HUDEP-2 (cell line): Measurements from ENCODE around the gene DGCR2.
"Not testable (repeated sequence)": the region's sequence is repeated elsewhere in the genome, so short reads cannot be mapped to it uniquely, and the experiment has no call there.

ENCODE experiments used
- DNase-seq, 76 experiments: peaks; one replicate each; lab custom pipeline; 2025; ENCODE audit not compliant: unreplicated experiment in 76 of 76; lab: John Stamatoyannopoulos, UW

DGCR2 gene

DNA sequence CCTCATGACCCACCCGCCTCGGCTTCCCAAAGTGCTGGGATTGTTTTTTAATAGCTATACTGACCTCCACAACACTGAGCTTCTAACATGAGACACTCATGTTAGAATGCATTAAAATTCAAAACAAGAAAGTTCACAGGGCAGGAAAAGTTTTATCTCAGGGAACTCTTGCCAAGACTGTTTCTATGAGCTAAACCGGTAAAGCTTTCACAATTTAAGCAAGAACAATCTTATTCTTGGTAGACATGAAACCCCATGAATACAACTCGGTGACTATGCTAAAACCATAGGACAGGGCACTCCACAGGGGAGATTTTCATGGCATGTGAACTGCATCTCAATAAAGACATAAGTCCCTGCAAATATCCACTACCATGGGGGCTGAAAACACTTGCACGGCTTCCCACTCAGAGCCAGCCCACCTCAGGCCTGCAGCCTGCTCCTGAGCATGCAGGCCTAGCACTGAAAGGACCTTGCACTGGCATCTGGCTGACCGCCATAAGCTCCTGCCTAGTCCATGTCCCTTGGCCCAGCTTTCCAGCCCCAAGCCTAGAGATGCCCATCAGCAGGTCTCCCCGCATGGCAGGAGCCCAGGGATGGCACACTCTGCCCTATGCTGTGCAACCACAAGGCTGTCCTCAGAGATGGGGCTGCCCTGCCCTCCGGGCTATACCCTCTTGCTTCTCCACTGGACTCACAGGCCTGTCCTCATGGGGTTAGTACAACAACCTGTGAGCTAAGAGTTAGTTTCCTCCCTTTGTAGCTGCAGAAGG is 58.4 kb downstream of the DGCR2 start:
- no peak for DNase-seq

DNA sequence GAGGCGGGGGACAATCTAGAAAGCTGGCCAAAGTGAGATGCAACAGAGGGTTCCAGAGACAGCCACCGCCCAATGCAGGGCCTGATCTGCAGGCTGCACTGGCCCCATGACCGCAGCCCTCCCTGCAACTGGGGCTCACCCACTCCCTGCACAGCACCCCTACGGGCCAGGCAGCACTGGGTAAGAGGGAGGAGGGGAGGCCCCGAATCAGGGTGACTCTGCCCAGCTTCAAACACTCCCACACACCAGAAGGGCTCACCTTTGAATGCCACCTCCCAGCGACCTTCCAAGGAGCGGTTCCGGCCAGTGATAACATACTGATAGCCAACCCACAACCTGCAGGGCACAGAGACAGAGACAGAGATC is 59.3 kb downstream of the DGCR2 start:
- DNase-seq: no peak

DNA sequence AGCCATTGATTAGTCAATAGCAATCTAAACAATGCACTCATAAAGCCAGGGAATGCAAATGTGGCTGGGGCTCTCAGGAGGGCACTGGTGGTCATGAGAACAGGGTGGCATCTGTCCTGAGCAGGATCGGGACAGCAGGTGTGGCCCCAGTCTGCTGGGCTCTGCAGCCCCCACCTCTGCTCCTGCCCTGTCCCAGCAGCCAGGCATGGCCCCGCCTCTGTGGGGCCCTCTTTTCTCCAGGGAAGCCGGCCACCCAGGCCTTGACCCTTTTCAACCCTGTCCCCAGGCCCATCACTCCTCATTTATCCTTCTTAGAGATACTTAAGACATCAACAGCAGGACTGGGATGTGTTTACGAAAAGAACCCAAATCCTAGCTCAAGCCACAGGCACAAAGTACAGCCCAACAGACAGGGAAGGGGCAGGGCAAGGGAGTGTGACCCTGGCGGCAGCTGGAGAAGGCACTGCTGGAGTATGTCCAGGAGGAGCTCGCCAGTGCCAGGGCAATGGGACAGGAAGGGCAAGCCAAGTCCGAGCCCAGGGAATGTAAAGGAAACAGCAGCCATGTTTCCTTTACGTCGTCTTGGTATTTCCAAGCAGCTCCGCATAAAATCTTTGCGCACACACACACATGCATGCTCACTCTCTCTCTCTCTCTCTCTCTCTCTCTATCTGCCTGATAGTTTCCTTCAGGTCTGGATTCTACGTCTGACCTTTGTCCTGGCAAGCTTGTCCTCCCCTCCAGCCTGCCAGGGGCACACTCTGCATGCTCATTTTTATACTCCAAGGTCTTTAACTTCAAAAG is 59.9 kb downstream of the DGCR2 start:
- DNase-seq: no peak

DNA sequence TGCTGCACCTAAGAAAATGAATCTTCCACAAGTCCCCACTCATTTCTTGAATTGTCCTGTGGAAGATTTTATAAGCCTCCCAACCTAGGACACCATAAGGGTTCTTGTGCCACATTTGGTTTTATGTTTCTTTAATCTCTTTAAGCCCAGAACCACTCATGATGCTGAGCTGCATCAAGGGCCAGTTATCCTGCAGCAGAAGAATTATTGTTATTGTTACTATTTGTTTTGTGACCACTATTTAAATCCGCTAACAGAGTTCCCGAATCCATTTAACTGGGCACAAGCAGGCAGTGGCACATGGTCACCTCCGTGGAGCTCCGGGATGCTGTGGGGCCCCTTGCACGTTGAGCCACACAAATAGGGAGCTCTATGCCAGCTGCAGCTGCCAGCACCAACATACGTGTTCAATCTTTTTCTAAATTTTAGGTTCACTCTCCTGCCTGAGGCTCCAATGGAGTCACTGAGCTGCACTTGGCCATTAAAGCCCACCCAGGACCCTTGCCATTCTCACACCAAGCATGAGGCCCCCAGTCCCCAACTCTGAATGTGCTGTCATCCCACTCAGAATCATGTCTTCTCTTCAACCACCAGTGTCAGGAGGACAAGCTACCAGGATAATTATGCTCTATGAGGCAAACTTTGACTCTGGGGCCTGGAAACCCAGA is 60.6 kb downstream of the DGCR2 start:
- DNase-seq: no peak

DNA sequence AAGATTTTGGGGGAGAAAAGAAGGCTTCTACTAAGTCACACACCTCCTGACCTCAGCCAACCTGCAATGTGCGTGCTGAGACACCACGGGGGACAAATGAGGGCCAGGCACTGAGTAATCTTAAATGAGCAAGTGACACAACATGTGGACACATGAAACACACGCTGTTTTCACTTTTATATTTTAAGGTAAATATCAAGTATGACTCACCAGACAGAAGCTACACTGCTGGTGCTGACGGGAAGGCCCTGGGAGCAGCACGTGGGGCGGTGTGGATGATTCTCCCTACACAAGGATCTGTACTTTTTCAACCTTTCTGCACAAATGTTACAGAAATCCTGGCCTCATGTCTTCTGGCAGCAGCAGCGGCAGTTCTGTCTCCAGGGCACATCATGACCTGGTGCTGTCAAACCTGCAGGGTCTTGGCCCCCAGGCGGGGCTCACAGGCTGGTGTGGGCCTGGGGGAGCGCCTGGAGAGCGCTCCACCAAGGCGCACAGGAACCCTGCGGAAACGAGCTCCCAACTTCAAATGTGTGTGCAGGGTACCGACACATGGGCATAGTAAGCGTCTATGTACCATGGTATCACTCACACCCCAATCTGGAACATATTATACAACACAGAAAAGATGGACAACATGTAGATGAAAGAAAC is 61.7 kb downstream of the DGCR2 start:
- no peak for DNase-seq

DNA sequence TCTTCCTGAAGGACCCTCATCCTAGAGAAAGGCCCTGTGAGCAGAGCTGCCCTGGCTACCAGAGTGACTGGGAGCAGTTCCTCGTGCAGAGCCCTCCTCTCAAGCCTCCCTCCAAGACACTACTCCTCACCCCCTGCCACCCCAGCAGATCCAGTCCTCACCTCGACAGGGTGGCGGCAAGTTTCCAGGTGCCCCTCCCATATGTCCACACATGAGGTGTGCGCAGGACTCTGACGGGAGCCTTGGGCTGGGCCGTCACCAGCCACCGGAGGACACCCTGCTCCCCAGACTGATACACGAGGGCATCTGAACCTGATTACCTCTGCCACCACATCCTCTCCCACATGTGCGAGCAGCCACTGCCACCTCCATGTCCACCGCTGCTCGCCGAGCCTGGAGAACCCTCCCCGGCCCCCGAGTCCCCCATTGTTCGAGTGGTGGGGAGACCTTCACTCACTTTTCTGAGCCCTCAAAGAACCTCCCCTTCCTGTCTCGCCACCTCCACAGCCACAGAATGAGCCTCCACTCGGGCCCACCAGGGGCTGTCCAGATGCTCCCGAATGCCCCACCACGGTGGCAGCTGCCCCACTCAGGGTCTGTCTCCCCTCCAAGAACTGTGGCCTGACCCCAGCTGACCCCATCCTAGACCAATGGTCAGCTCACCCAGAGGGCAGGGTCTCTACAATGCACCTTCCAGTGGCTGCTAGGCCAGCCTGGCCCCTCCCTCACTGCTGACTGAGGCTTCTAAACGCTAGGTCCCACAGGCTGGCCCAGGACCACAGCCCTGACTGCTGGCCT is 62.5 kb downstream of the DGCR2 start:
- DNase-seq: no peak

DNA sequence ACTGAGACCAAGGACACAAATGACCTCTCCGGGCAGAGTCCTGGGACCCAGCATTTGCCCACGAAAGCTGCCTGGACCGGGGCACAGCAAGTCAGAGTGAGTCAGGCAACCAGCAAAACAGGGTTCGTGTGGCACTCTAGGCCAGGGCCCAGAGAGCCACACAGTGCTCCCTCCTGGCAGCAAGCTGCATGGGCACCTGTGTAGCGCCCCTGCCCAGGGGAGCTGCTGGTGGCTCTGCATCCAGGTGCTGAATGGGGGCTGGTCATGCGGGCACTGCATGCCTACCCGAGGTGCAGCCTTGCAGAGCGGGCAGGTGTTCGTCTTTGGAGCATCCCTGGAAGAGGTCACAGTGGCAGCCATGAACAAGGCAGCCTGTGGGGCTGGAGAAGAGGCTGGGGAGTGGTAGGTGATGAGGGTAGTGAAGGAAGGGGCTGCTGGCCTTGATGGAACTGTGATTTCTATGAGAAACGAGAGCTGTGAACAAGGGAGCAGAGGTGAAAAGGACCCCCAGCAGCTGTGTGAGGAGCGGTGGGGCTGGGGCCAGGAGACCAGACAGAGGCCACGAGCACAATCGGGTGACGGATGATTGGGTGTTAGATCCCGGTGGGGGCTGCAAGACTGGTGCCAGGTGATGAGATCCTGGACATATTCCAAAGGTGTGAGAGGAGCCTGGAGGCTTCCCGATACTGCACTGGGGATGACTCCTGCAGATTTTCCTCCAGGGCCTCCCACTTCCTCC is 63.3 kb downstream of the DGCR2 start:
- no peak for DNase-seq

DNA sequence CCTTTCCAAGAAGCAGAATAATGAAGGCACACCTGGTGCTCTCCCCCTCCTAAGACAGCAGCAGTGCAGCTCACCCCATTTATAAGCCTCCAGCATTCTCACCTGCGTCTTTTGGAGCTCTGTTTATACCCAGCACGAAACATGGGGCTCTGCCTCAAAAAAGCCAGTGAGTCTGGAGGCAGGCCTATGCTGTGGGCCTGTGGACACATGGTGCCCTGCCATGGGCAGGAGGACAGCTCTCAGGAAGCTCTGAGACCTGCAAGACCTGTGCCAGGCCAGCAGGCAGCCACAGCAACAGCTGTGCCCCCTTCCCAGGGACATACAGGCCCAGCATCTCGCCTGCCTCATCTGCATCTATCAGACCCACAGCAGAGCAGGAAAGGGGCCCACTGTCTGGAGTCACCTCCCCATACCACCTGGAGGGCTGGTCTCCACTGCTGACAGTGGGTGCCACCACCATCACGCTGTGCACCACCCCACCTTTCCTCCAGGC is 64.2 kb downstream of the DGCR2 start:
- no peak for DNase-seq

DNA sequence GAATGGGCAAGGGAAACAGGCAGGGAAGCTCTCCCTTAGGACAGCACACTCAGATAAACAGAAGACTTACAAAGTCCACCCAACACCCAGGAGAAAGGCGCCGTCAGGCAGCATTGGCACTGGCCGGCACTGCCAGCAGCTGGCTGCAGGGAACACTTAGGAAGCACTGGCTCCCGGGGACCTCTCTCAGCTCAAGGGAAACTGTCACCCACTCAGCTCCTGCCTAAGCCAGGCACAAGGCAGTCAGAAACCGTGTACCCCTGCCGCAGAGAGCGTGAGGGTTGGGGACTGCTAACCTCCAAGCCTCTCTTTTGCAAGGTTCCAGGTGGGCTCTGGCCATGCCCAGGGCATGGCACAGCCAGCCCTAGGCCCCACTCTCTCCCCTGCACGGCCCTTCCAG is 64.7 kb downstream of the DGCR2 start:
- no peak for DNase-seq

DNA sequence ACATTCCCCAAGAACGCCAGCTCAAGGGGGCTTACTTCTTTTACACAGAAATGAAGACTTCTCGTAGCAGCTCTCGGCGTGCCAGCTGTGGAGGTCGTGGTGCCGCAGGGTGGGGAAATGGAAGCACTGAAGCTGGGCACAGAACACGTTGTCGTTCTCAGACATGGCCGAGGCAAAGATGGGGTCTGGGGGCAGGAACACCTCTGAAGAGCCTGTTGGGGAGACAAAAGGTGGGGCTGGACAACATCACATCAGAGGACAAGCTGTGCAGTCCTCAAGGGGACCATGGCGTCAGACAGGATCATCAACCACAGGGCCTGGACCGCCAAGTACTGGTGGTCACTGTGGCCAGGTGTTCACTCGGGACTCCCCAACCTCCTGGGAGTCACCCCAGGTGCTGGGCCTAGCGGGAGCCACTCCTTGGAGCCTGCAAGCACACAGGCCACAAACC is 65.2 kb downstream of the DGCR2 start:
- no peak for DNase-seq

DNA sequence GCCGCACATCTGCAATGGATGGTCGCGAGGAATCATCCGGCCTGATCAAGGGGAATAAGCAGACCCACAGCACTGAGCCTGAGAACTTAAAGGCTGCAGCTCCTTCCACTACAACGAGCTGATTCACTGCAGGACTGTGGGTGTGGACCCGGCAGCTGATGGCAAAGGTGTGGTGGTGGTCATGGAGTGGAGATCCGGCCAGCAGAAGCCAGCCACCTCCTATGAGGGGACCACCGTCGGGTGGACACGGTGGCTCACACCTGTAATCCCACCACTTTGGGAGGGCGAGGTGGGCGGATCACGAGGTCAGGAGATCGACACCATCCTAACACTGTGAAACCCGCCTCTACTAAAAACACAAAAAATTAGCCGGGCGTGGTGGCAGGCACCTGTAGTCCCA is 66.4 kb downstream of the DGCR2 start:
- DNase-seq: no peak

DNA sequence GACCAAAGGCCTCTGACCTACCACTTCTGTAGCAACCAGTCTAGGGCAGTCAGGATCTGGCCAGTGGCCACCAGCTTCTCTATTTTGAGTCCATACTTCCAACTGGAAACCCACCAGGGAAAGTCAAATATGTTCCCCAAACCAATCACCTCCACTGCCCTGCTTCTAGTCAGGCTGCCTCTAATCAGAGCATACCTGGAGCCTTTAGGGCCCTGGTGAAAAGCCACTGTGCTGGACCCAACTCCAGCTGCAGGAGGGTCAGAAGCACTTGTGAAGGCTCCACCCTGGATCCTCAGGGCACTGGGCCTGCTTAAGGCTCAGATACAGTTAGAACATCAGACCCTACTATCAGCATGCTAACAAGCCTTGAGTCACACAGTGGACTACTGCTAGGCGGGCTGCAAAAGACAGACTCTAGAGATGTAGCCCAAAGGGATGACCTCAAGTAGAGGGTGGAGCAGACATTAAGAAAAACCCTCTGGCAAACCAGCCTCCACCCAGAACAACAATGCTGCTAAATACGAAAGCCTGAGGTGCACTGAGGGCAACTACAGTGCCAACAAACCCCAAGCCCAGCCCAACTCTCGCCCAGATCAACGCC is 69.2 kb downstream of the DGCR2 start:
- DNase-seq: no peak

DNA sequence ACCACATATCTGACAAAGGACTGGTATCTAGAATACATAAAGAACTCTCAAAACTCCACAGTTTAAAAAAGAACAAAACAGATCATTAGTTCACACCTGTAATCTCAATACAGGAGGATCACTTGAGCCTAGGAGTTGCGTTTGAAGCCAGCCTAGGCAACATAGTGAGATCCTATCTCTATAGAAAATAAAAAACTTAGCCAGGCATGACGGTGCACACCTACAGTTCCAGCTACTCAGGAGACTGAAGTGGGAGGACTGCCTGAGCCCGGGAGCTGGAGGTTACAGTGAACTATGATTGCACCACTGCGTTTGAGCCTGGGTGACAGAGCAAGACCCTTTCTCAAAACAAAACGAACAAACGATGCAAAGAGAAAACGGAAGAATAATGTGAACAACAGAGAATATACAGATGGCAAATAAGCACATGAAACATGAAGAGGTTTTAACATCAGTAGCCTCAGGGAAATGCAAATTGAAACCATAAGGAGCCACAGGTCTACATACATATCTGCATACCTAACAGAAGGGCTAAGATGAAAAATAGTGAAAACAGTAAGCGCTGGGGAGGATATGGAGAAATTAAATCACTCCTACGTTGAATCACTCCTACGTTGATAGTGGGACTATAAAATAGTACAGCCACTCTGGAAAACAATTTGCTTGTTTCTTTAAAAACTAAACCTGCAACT is 70.7 kb downstream of the DGCR2 start:
- no peak for DNase-seq

DNA sequence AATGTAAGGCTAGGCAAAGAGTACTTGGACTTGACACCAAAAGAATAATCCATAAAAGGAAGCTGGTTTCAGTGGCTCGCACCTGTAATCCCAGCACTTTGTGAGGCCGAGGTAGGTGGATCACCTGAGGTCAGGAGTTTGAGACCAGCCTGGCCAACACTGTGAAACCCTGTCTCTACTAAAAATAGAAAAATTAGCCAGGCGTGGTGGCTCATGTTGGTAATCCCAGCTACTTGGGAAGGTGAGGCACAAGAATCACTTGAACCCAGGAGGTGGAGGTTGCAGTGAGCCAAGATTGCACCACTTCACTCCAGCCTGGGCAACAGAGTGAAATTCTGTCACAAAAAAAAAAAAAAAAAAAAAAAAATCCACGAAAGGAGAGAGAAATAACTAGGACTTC is 71.4 kb downstream of the DGCR2 start:
- DNase-seq: not testable (repeated sequence)

DNA sequence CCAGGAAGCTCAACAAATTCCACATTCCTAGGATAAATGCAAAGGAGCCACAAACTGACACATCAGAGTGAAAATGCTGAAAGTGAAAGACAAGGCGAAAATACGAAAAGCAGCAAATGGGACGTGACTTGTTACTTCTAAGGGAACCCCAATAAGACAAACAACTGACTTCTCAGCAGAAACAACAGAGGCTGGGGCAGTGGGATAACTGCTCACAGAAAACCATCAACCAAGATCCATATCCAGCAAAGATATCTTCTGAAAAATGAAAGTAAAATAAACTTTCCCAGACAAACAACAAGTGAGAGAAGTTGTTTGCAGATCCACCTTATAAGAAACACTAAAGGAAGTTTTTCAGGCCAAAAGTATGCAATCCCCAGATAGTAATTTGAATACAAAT is 72.1 kb downstream of the DGCR2 start:
- no peak for DNase-seq

DNA sequence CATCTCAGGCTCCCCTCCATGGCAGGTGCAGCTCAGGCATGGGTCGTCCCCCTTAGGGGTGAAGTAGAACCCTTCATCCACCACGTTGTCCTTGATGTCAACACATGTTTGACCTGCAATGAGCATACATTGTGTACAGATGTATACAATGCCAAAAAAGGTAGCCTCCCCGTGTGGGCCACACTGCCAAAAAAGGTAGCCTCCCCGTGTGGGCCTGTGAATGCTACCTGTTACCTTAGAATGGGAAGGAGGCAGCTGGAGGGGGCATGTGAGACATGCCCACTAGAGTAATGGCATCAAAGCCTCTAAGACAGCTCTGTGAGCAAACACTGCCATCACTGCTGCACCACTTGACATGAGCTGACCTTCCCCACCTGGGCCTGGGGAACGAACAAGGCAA is 73.7 kb downstream of the DGCR2 start:
- no peak for DNase-seq

DNA sequence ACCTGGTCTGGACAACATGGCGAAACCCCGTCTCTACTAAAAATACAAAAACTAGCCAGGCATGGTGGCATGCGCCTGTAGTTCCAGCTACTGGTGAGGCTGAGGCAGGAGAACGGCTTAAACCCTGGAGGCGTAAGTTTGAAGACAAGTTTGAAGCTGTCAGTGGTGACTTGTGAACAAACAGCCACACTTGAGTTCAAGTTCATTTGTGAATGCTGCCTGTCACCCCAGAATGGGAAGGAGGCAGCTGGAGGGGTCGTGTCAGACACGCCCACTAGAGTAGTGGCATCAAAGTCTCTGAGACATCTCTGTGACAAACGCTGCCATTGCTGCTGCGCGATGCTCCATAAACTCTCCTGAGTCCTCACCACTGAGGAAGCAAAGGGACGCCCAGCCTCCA is 74.2 kb downstream of the DGCR2 start:
- DNase-seq: no peak
